HG03439 (cell line): ENCODE results near the gene SKA3.

Experiments used
- ATAC-seq: cut with Tn5 transposase; IDR thresholded peaks from one replicate; pipeline ENCODE4 v1.9.1; 2021; ENCODE audit warnings: mild to moderate bottlenecking, moderate library complexity; ENCODE audit not compliant: unreplicated experiment

The SKA3 gene

DNA sequence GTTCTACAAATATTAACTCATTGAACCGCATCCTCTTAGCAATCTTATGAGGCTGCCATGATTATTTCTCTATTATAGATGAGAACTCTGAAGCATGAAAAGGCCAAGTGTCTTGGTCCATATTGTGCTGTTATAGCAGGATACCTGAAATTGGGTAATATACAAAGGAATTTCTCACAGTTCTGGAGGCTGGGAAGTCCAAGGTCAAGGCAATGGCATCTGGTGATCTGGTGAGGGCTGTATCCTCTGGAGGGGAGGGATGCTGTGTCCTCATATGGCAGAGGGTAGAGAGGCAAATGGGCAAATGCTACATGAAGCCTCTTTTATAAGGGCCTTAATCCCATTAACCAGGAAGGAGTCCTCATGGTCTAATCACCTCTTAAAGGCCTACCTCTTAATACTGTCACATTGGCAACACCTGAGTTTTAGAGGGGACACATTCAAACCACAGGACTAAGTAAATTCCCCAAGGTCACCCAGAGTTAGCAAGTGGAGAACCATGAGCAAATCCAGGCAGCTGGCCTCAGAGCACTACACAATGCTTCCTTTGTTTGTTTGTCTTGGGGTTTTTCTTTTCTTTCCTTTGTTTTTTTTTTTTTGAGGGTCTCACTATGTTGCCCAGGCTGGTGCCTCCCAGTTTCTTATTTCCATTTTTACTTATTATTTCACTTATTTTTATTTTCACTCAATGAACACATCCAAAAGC lies 59.1 kb downstream of the SKA3 start:
- no peak for ATAC-seq

DNA sequence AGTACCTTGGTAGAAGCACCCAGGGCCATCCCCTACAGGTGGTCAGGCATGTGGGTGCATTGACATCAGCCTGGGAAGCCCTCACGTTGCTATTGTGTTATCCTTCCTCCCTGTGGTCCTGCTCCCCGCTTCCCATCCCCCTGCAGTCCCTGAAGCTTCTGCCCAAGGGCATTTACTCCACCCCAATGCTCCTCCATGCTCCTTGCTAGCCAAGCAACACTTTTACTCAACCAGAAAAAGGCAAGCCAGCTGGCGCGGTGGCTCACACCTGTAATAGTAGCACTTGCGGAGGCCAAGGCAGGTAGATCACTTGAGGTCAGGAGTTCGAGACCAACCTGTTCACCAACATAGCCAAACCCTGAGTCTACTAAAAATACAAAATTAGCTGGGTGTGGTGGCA lies 60.2 kb downstream of the SKA3 start:
- no peak for ATAC-seq

DNA sequence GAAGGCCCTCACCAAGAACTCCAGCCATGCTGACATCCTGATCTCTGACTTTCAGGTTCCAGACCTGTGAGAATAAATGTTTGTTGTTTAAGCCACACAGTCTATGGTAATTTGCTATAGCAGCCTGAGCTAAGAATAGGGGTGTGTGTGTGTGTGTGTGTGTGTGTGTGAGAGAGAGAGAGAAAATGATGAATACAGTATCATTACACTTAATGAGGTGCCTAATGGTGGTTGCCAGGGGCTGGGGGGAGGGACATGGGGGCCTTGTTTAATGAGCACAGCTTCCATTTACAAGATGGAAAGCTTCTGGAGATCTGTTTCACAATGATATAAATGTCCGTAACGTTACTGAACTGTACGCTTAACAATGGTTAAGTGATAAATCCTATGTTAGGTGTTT lies 61.1 kb downstream of the SKA3 start:
- no peak for ATAC-seq

DNA sequence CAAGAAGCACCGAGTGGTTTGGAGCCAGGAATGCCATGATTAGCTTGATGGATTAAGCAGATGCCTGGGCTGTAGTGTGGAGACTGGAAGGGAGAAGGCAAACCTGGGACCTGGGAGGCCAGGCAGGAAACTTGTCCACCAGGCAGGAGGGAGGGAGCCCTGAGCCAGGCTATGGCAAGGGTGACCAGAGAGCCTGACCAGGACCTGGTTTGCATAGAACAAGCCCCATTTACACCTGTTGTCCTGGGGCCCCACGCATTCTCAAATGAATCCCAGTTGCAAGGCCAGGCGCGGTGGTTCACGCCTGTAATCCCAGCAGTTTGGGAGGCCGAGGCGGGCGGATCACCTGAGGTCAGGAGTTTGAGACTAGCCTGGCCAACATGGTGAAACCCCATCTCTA lies 64.8 kb downstream of the SKA3 start:
- no peak for ATAC-seq

DNA sequence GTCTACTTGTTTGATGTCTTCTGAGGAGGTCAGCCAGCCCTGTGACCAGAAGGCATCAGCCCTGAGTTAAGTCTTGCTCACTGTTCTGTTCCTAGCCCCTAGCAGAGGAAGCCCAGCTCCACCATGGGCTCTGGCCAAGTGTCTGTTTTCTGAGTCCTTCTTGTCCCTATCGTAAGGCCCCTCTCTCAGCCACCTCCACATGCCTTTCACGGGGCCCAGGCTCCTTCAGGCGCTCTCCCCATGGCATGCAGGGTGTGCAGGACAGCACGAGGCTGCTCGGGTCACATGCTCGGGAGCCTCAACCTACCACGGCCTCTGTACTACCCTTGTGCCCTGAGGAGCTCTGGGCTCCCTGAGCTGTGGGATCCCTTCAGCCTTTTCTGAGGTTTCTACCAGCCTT lies 67.2 kb downstream of the SKA3 start:
- no peak for ATAC-seq

DNA sequence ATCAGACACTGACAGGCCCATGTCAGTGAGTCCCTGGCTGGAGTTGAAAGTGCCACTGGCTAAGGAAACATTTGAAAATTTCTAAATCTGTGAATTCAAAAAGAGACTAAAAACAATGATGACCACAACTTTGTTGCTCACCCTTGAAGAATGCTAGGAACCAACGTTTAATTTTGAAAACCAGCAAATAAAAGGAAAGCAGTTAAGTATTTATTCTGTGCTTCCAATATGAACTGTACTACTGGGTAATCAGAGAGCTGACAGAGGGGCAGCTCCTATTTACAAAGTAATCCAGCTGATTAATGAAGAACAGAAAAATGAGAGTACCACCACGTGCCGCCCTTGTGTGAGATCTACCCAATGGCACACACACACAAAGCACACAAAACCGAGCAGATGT lies 70.3 kb downstream of the SKA3 start:
- no peak for ATAC-seq

DNA sequence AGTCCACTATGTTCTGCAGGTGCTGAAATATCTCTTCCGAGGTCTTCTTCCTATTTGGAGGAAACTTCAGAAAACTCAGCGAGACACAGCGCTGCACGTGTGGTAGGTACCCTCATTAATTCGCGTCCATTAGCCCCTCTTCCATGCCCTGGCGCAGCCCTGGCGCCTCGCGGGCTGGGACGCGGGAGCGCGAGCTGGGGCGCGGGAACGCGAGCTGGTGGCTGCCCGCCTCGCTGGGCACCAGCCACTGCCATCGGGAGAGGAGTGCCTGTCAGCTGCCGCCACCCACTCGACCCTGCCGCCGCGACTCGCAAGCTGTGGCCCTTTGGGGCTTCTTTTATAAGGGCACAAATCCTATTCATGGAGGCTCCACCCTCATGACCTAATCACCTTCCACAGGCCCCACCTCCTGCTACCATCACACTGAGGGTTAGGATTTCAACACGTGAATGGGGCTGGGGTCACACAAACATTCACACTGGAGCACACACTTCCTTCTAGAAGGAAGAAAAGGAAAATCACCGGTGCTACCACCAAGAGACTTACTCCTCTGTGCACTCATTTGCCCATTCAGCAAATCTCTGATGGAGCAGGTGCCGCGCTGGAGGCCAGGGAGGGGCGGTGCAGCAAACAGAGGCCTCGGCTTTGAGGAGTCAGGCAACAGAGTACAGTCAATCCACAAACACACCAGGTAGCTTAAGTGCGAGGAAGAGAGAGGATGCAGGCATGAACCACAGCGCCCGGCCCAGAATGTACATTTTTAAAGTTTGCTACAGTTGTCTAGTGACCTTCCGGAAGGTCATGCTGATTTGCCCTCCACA lies 71.9 kb downstream of the SKA3 start:
- ATAC-seq, result no peak
